ENCODE results near the gene MAK.
"Not testable (repeated sequence)": the region's sequence is repeated elsewhere in the genome, so short reads cannot be mapped to it uniquely, and the experiment has no call there.

DNA sequence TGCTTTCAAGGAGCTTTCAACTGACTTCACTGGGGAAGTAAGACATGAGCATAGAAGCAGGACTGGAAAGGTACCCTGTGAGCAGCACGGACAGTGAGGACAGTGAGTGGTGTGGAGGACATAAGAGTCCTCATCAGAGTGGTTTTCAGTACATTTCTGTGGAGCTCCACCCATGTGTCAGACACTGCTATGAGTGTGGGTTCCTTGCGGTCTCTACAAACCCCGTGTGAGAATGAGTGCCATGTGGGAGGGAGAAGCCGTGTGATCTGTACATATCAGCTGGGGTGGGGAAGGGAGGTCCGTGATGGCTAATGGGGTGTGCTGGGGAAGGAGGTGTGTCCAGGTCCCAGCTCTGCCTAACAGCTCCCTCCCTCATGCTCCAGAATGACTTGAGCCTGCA lies 86.6 kb downstream of the MAK start:
- TF ChIP-seq, protein P1, sequence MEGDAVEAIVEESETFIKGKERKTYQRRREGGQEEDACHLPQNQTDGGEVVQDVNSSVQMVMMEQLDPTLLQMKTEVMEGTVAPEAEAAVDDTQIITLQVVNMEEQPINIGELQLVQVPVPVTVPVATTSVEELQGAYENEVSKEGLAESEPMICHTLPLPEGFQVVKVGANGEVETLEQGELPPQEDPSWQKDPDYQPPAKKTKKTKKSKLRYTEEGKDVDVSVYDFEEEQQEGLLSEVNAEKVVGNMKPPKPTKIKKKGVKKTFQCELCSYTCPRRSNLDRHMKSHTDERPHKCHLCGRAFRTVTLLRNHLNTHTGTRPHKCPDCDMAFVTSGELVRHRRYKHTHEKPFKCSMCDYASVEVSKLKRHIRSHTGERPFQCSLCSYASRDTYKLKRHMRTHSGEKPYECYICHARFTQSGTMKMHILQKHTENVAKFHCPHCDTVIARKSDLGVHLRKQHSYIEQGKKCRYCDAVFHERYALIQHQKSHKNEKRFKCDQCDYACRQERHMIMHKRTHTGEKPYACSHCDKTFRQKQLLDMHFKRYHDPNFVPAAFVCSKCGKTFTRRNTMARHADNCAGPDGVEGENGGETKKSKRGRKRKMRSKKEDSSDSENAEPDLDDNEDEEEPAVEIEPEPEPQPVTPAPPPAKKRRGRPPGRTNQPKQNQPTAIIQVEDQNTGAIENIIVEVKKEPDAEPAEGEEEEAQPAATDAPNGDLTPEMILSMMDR (IDR thresholded peaks at IDR 0.05), result not testable (repeated sequence)
- TF ChIP-seq EZH2 (IDR thresholded peaks at IDR 0.05; ENCODE audit: borderline replicate concordance, insufficient read depth, low read depth, low read length, poor library complexity, severe bottlenecking), result not testable (repeated sequence)
